CD4-positive, alpha-beta T cell treated with Interleukin-17A for 1 hour (primary cell): ENCODE data around the gene CRMP1.

Source experiments
- DNase-seq: peaks from one replicate; pipeline ENCODE4 v3.0.0-alpha.2; 2020

CRMP1 gene

GRCh38 chr4:5893004-5893580, at the start of gene CRMP1:
Gene CRMP1, minus strand, starts transcription at chr4:5893086. Its CDS starts 117 bp downstream, at chr4:5892969.
- no peak for DNase-seq

GRCh38 chr4:5941601-5942000, 48.7 kb upstream of the CRMP1 start:
- DNase-seq: no peak

- no peak for DNase-seq
Measured at GRCh38 chr4:5940470-5941203, 47.8 kb upstream of the CRMP1 start.

GRCh38 chr4:5933996-5934831, 41.3 kb upstream of the CRMP1 start:
- DNase-seq: no peak

GRCh38 chr4:5933116-5933515, 40.2 kb upstream of the CRMP1 start:
- DNase-seq: no peak

GRCh38 chr4:5932035-5932568, 39.2 kb upstream of the CRMP1 start:
- DNase-seq: no peak

- DNase-seq: no peak
Measured at GRCh38 chr4:5931526-5931925, 38.6 kb upstream of the CRMP1 start.

- no peak for DNase-seq
Measured at GRCh38 chr4:5930876-5931275, 38.0 kb upstream of the CRMP1 start.

GRCh38 chr4:5930456-5930855, 37.6 kb upstream of the CRMP1 start:
- DNase-seq: no peak

- no peak for DNase-seq
Measured at GRCh38 chr4:5928844-5929420, 36.0 kb upstream of the CRMP1 start.

GRCh38 chr4:5928274-5928673, 35.4 kb upstream of the CRMP1 start:
- DNase-seq: no peak

- DNase-seq: no peak
Measured at GRCh38 chr4:5927747-5928146, 34.9 kb upstream of the CRMP1 start.

GRCh38 chr4:5927116-5927515, 34.2 kb upstream of the CRMP1 start:
- no peak for DNase-seq

GRCh38 chr4:5926598-5926997, 33.7 kb upstream of the CRMP1 start:
- DNase-seq: no peak

- DNase-seq: no peak
Measured at GRCh38 chr4:5925419-5926200, 32.7 kb upstream of the CRMP1 start.

GRCh38 chr4:5924461-5925125, 31.7 kb upstream of the CRMP1 start:
- no peak for DNase-seq

- DNase-seq: no peak
Measured at GRCh38 chr4:5923376-5923775, 30.5 kb upstream of the CRMP1 start.

GRCh38 chr4:5922556-5922955, 29.7 kb upstream of the CRMP1 start:
- no peak for DNase-seq

GRCh38 chr4:5921981-5922380, 29.1 kb upstream of the CRMP1 start:
- DNase-seq: no peak

- no peak for DNase-seq
Measured at GRCh38 chr4:5921101-5921980, 28.5 kb upstream of the CRMP1 start.

GRCh38 chr4:5919571-5919970, 26.7 kb upstream of the CRMP1 start:
- no peak for DNase-seq
